Retinal pigment epithelial cell (primary cell): ENCODE results near the gene NTN3.
"Not testable (repeated sequence)": the region's sequence is repeated elsewhere in the genome, so short reads cannot be mapped to it uniquely, and the experiment has no call there.

Source experiments
- DNase-seq: peaks from one replicate; pipeline ENCODE4 v3.0.0-alpha.2; 2010; ENCODE audit warnings: low read depth
- H3K4me3 ChIP-seq: 2 replicates; pipeline ENCODE4 v1.5.1; 2011; ENCODE audit warnings: mild to moderate bottlenecking, low read length, control low read depth, moderate library complexity
- CTCF ChIP-seq: conservative IDR thresholded peaks from 2 replicates; pipeline ENCODE4 v1.5.1; 2011; ENCODE audit warnings: low read depth, low read length, control low read depth, inconsistent platforms

Gene NTN3

DNA sequence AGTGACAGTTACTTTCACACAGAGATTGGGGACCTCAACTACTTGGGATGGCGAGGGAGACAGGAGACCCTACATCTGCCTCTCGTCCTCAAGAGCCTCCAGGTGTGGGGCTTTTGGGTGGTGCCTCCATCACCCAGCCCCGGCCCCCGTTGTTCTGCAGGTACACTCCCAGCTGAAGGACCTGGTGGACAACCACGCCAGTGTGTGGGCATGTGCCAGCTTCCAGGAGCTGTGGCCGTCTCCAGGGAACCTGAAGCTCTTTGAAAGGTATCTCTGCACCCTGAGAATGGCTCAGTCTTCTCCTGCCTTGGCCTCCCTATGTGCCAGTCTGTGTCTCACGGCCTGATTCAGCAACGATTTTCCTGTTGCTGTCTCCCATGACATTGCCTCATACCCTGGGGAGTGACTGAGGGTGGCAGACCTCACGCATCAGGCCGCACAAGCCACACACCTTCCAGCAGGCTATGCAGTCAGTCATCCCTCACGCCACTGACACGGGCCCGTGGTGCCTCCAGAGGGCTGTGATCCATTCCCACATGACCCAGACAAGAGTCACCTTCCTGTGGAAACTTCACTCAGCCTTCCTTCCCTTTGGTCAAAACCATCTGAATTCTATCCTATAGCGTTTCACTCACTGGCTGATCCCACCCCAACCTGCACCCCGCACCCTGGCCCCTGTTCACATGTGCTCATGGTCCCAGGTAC, 38.1 kb upstream of the NTN3 start:
- no peak for TF ChIP-seq CTCF
- DNase-seq = no peak
- H3K4me3 ChIP-seq = no peak overlapping the region

DNA sequence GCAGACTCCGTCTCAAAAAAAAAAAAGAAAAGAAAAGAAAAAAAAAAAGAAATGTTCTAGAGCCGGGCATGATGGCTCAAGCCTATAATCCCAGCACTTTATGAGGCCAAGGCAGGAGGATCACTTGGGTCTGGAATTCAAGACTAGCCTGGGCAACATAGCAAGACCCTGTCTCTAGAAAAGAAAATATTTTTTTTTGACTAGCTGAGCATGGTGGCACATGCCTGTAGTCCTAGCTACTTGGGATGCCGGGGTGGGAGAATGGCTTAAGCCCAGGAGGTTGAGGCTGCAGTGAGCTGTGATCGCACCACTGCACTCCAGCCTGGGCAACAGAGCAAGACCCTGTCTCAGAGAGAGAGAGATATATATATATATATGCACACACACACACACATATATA, 35.9 kb upstream of the NTN3 start:
- H3K4me3 ChIP-seq, DNase-seq: not testable (repeated sequence)

DNA sequence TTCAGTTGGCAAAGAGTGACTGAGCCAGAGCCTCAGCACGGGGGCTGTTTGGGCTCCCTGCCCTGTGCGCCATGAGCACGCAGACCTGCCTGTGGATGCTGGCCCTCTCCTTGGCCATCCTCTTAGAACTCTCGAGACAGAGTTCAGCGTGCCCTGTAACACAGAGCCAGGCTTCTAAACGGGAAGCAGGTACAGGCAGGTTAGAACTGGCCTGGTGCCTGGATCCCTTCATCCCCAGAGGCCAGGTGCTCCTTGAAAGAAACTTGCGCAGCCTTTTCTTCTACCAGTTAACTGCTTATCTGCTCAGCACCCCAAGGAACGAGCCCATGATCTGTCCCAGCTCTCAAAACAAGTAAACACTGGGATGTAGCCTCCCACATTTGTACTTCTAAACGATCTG, 35.0 kb upstream of the NTN3 start:
- no peak for TF ChIP-seq CTCF
- H3K4me3 ChIP-seq = no peak overlapping the region
- no peak for DNase-seq

GRCh38 chr16:2437032-2437790, 33.9 kb upstream of the NTN3 start:
- no peak for TF ChIP-seq CTCF
- DNase-seq = no peak
- no peak overlapping the region for H3K4me3 ChIP-seq

GRCh38 chr16:2438121-2438520, 33.0 kb upstream of the NTN3 start:
- no peak for DNase-seq
- no peak overlapping the region for H3K4me3 ChIP-seq
- no peak for TF ChIP-seq CTCF

GRCh38 chr16:2439598-2439997, 31.5 kb upstream of the NTN3 start:
- DNase-seq = no peak
- no peak for TF ChIP-seq CTCF
- H3K4me3 ChIP-seq = no peak overlapping the region

- not testable (repeated sequence) for H3K4me3 ChIP-seq, DNase-seq
These were observed 29.8 kb upstream of the NTN3 start for GRCh38 chr16:2441143-2441804.

GRCh38 chr16:2443555-2443954, 27.5 kb upstream of the NTN3 start:
- DNase-seq = no peak
- no peak overlapping the region for H3K4me3 ChIP-seq

More at GRCh38 chr16:2443555-2443954, 27.5 kb upstream of the NTN3 start:
- no peak for TF ChIP-seq CTCF
